H1 (cell line): Measurements from ENCODE around the gene PDIA5. TPM values are rescaled to one million over a fixed set of nuclear protein-coding genes. Genes with fewer than 3 reads are reported as not detected.

Experiments used
- ASH2L ChIP-seq: fragments of 200-600, 300-600 bp; sonication (generic); IDR thresholded peaks from one replicate; pipeline ENCODE4 v1.7.1; 2017; ENCODE audit warnings: low read length
- FOSL1 ChIP-seq: IDR thresholded peaks from 2 replicates; pipeline ENCODE4 v1.6.1; 2011; ENCODE audit warnings: mild to moderate bottlenecking, low read depth, low read length, moderate library complexity; ENCODE audit not compliant: insufficient read depth
- KDM1A ChIP-seq: fragments of 200-600, 300-600 bp; sonication (generic); IDR thresholded peaks from 2 replicates; pipeline ENCODE4 v1.7.1; 2016; ENCODE audit warnings: mild to moderate bottlenecking, low read length, borderline replicate concordance
- MAFK ChIP-seq: IDR thresholded peaks from 2 replicates; pipeline ENCODE4 v1.6.1; 2012; ENCODE audit warnings: low read depth, mild to moderate bottlenecking, improper control_type of control experiment, low read length
- POLR2A ChIP-seq, 2 experiments: IDR thresholded peaks; 1 replicate in 1 of 2; 2 replicates in 1 of 2; pipeline ENCODE4 v1.6.1; 2011; ENCODE audit warnings: low read depth in 2 of 2, low read length in 2 of 2, mild to moderate bottlenecking in 2 of 2; ENCODE audit errors: control extremely low read depth in 1 of 2
- POLR2AphosphoS5 ChIP-seq: IDR thresholded peaks from 2 replicates; pipeline ENCODE4 v1.6.1; 2011; ENCODE audit warnings: low read depth, low read length
- RFX5 ChIP-seq: IDR thresholded peaks from 2 replicates; pipeline ENCODE4 v1.6.1; 2011; ENCODE audit warnings: low read depth, low read length, improper control_type of control experiment, borderline replicate concordance
- SIN3A ChIP-seq, 2 experiments: IDR thresholded peaks in 1 of 2; conservative IDR thresholded peaks in 1 of 2; 2 replicates each; pipeline ENCODE4 v1.6.1; 2011 to 2012; ENCODE audit warnings: low read length in 2 of 2, improper control_type of control experiment in 1 of 2, low read depth in 1 of 2, mild to moderate bottlenecking in 1 of 2
- TAF1 ChIP-seq: IDR thresholded peaks from 2 replicates; pipeline ENCODE4 v1.6.1; 2011; ENCODE audit warnings: mild to moderate bottlenecking, low read depth, low read length
- TCF12 ChIP-seq: IDR thresholded peaks from 2 replicates; pipeline ENCODE4 v1.6.1; 2011; ENCODE audit warnings: low read depth, mild to moderate bottlenecking, low read length
- polyA plus RNA-seq, 7 experiments: library from polyadenylated mRNA; depleted of rRNA in 3 of 7; stranded (reverse) in 5 of 7; unstranded in 2 of 7; fragments of >200 nt in 5 of 7; fragments of 200-250 nt in 2 of 7; gene quantifications; 1 replicate in 5 of 7; 2 replicates in 1 of 7; 4 replicates in 1 of 7; pipeline versions ENCODE4 v1.2.1 to v1.2.3, GENCODE V29; 2011 to 2013; ENCODE audit warnings: missing spikeins in 2 of 7, mixed read lengths in 2 of 7
- total RNA-seq: library from RNA; stranded (reverse); fragmentation: NEBNext Ultra II Directional; extraction: Animal tissue kit (Norgen Biotek cat#: 25700); gene quantifications from 2 replicates; pipeline ENCODE4 v1.2.1, GENCODE V29; 2021

The PDIA5 gene
- total and polyA plus RNA-seq, 2 of the 8 experiments (the other 6 are each of a cell fraction or from before 2014, with no cell fraction given) = 18.2 to 32.8 TPM

DNA sequence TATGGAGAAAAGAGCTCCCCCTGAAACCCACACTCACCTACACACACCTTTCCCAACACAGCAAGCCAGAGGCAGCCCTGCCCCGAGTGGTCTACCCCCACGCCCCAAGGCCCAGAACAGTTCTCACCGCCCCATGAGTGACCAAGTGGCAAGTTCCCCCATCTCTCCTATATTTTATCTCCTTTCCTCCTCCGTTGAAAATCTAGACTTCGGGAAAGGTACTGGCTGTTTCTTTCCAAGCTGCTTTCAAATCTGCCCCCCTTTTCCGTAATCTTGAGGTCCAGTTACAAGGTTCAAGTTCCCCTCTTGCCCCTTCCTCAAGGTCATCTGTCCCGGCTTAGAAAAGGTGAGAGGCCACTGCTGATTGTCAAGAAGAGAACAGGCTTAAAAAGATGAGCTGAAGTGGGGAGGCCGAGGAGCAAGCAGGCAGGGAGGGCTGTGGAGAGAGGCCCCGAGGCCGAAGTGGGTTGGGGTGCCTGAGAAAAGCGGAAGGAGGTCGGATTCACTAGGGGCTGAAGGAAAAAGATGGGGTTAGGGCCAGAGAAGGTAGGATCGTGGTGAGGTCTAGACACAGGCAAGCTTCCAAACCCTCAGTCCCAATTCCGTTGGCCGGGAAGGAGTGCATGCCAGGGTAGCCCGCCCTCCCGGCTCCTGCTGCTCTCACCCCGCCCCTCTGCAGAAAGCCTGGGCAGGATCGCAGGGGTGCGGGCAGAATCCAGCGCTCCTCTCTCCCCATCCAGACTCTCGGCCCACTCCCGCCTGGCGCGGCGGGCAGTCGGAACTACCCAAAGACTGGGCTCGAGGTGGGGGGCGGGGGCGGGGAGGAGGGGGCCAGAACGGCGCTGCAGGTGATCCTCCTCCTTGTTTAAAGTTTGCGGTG is 40.9 kb upstream of the PDIA5 start (continued):
- no peak for TF ChIP-seq FOSL1
- no peak for TF ChIP-seq MAFK
- TF ChIP-seq POLR2A (IDR thresholded peaks at IDR 0.05; ENCODE audit: control extremely low read depth in 1 of 2, low read depth in 2 of 2, low read length in 2 of 2) = 0 out of 3 replicates have a peak, but pooled peaks of 1 of the 2 experiments have one; percentile 41
- 0 out of 2 replicates have a peak, but pooled peaks have one; percentile 22 for TF ChIP-seq POLR2AphosphoS5
- no peak for TF ChIP-seq TAF1
- TF ChIP-seq TCF12 = no peak
- TF ChIP-seq ASH2L = peak; percentile 38
- no peak for TF ChIP-seq KDM1A
- TF ChIP-seq SIN3A (conservative IDR thresholded peaks at IDR 0.05 in 1 of 2, IDR thresholded peaks at IDR 0.05 in 1 of 2; ENCODE audit: low read depth in 1 of 2, low read length in 2 of 2) = peak; percentile 13 to 28; a peak in 1 of 4 replicates
- TF ChIP-seq RFX5 = no peak
